Hematopoietic multipotent progenitor cell (in vitro differentiated cells): Measurements from ENCODE around the gene C18orf32. TPM values are rescaled to one million over a fixed set of nuclear protein-coding genes. Genes with fewer than 3 reads are reported as not detected.
"Not testable (repeated sequence)": the region's sequence is repeated elsewhere in the genome, so short reads cannot be mapped to it uniquely, and the experiment has no call there.

Experiments used
- DNase-seq, 3 donors: peaks; one replicate each; pipeline ENCODE4 v3.0.0-alpha.2; 2011 to 2015; ENCODE audit warnings: low read depth in 2 of 3, low spot score in 2 of 3
- total RNA-seq: library from RNA; depleted of rRNA; stranded (reverse); fragments of >200 nt; gene quantifications from one replicate; pipeline ENCODE4 v1.2.3, GENCODE V29; 2012

Gene C18orf32
- total RNA-seq, 1 donor = 4.3 TPM

DNA sequence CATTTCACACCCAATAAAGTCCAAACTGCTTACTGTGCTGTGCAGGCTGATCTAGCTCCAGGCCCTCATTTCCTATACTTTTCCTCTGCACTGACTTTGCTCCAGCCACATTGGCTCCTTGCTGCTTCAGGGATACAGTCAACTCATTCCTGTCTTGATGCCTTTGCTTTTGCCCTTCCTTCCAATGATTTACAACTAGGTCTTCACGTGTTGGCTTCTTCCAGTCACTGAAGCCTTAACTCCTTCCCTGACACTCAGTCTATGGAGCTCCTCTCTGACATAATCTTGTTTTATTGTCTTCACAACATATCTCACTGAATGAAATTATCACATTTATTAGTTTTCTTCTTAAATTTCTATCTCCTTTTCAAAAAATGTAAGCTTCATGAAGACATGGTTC is 16.9 kb upstream of the C18orf32 start:
- no peak for DNase-seq

DNA sequence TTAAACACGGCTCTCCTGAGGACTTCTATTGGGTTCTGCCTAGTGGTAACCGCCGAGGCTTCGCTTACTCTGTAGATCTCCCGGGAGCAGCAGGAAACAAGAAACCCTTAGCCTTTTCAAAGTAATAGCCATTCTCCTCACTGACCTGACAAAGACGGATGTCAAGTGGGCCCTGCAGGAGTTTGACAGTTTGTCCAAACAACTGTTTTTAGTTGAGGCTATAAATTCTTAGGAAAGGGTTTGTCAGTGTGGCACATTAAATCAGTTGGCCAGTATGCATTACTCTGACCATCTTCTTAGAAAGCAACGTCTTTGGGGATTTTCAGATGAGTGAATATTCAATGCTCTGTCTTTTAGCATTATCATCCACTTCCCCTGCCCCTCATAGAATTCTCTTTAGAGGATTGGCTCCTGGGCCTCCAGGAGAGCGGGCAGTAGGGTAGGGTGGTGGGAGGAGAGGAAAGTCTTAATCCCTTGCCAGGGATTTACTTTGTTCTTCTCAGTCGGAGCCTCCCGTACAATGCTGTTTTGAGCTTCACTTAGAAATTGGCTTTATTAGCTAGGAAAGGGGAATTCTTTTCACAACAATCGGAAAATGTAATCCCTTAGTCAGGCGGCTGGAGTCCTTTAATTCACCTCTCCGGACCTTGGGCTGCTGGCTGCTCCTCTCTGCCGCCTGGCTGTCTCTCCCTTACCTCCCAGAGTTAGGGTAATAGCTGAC is 13.3 kb upstream of the C18orf32 start:
- no peak for DNase-seq

DNA sequence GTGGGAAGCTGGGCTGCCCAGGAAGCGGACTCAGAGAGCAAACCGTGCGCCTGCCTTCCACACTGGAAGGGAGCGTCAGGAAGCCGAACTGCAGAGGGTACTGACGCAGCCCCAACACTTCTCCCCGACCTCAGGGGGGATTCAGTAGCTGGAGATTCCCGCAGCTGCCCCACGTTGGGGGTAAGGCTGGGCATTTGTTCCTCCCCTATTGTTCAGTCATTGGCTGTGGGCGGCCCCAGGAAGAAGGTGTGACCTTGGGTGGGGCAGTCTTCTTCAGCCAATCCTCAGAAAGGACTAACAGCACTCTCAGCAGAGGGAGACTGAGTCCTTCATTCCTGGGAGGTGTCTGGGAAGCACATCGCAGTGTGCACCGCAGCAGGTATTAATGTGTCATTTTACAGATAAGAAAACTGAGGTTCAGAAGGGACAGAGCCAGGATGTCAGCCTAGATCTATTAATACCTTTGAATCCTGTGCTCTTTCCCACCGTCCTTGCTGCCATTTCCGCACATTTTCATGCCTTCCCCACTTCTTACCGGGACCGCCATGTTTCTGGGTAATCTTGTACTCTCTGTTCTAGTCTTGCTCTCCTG is 12.1 kb upstream of the C18orf32 start:
- no peak for DNase-seq

DNA sequence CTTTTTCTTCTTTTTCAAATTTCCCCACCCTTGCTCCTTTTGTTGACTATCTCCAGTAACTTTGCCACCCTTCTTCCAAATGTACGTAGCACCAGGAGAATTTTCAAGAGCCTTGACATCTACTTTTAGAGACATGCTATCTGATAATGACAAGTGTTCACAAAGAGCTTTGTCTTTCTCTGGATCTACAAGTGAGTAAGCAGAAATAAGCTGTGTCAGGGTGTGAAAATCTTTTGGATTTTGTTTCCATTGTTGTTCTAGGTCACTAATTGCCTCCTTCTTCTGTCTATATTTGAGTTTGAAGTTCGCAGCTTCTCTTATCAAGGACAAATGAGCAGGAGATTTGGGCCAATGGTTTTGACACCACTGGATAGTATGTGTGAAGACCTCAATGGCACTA is 8.4 kb upstream of the C18orf32 start:
- DNase-seq = no peak

DNA sequence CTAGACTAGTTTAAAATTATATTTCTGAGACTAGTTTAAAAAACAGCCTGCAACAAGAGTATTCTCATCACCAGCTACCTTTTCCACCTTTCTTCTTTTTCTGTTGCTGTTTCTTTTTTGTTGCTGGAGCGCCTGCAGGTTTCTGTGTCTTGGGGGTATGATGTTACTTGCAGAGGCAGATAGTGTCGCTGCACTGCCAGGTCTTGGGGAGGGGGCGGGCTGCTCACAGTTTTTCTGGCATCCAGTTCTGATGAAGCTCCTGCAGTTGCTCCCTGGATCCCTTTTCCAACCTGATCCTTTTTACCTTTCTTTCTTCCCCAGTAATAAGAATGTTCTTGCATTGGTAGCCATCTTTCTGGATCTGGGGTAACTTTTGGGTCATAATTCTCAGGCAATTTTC is 8.0 kb upstream of the C18orf32 start:
- no peak for DNase-seq

DNA sequence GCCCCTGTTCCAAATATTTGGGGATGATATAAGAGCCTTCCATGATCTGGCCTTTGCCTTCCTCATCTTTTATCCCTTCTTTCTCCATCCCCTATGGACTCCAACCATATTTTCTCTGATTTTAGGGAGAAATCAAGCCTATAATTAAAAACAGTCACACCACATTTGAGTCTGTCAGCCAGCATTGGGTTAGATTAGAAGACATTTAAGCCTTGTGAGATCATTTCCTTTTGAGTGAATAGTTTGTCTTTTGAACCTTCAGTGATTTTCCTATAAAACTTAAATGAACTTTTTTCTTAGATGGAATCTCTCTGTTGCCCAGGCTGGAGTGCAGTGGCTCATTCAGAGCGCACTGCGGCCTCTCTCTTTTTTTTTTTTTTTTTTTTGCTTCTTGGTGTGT is 7.6 kb upstream of the C18orf32 start:
- DNase-seq = no peak

DNA sequence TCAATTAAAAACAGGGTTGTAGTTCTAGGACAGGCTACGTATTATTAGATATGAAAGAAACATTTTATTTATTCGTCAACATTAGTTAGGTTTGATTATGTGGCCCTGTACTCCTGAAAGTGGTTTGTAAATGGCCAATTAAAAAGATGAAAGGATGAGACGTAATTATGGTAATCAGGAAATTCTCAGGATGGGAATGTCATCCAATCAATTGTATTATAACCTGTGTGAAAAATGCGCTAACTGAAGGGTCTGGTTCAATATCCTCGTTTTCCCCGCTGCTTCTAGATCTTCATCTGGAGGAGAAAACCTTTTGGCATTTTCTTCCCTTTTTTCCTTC is 5.6 kb upstream of the C18orf32 start:
- no peak for DNase-seq

DNA sequence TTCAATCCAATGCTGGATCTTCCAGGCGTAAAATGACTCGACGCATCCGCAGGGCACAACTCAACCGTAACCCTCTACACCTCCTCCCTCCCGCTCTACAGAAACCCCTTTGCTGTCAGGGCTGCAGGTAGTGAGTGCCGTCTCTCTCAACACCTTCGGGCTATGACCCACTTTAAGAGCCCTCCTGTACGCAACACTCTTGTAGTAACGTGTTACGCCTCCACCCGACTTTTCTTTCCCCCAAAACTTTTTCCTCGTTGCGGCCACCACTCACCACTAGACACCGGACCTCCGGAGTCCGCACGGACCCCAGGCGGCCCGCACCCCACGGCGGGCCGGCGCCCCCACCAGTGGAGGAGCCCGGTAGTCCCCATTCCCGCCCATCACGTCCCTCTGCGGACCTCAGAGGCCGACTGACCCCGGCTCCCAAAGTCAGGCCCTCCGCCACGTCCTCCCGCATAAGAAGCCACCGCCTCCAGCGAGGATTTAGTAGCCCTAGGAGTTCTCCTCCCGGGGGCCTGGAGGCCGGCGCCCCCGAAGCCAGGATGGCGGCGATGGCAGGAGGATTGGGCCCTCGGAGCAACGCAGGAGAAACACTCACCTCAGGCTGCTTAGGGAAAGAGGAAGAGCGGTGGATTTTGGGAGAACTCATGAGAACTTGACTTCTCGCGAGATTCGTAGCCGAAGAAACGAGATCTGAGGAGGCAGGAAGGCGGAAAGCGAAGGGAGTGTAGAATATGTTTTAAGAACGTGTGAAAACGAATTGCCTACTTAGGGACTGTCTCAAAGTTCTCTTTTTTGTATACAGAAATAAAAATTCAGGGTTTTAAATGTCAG is 5.0 kb upstream of the C18orf32 start, which contains the start of gene RPL17:
RPL17 (minus strand) TSS at position 609 of the 837 bp plus-strand sequence.
- peak; percentile 85 to 99 (median 97) for DNase-seq

DNA sequence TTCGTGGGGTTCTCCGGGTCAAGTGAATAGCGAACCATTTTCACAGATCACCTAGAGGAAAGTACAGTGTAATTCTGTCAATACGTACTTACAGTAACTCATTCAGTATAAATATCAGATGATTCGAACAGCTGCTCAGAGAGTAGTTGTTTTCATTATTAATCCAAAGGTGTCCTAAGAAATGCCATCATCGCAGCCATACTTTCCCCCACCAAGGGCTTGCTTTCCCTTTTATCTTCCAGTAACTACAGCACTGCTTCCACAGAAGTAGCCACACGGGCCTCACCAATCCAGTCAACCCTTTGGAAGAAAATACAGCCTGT is 4.5 kb upstream of the C18orf32 start:
- DNase-seq = no peak

DNA sequence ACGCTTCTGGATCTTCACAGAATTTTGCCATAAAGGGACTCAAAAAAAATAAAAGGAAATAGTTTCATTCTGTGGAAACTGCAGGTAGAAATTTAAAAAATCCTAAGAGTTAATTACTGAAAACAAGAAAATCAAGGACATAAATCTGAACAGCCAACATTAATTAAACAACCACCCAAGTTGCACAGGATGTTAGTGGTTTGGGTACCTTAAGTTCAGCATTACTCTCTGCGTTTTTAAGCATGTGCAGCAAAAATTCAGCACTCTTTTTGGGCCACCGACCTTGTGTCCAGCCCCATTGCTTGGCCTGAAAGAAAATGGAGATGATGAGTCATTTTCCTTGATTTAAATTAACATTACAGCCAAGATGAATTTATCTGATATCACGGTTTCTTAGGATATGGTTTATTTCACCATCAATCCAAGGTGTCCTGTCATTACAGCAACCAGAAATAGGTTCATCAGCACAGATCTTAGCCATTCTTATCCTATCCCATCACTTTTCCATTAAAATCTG is 3.3 kb upstream of the C18orf32 start:
- no peak for DNase-seq

DNA sequence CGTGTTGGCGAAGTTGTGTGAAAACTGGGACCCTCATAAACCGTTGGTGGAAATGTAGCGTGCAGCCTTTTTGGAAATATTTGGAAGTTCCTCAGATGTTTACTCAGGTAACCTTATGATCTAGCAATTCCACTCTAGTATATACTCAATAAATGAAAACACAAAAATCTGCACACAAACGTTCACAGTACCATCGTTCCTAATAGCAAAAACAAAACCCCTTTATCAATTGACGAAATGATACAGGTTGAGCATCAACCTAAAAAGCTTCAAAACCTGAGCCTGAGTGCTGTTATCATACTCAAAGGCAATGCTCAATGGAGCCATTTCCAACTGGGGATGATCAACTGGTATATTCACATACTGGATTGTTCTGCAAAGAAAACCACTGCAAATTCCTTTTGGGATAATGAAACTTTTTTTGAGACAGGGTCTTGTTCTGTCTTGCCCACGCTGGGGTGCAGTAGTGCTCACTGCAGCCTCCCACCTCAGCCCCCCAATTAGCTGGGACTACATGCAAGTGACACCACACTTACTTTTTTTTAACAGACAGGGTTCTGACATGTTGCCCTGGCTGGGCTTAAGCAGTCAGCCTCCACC is 777 bp upstream of the C18orf32 start:
- DNase-seq = no peak

DNA sequence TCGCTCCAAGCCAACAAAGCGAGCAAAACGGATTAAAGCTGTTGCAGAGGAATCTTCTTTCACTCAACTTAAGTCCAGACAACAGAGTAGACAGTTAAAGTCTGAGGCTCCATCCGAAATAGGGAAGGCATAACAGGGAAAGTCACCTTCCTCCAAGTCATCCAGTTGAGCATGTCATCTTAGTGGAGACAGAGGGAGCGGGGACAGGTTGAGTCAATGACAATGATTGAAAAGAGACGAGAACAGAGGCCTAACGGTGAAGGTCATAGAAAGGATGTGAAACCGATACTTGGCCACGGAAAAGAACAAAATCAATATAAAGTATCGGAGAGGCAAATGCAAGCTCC is 455 bp downstream of the C18orf32 start:
- DNase-seq = no peak

DNA sequence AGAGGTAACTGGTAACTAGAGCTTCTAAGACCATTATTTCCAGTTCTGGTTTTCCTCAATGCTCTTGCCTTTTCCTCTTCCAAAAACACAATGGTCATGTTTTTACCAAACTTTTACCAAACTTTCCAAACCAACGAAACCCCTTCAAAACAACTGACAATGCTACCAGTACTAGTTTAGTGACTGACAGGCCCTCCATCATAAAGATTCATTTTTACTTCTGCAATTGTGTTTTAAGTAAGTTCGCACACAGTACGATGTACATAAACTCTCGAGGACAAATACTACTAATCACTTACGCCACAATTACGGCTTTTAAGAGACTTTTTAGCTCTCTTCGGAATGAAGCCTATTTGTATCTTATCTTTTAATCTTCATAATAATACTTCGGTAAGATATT is 900 bp downstream of the C18orf32 start:
- DNase-seq = peak in 1 of 3 donors; percentile 32

DNA sequence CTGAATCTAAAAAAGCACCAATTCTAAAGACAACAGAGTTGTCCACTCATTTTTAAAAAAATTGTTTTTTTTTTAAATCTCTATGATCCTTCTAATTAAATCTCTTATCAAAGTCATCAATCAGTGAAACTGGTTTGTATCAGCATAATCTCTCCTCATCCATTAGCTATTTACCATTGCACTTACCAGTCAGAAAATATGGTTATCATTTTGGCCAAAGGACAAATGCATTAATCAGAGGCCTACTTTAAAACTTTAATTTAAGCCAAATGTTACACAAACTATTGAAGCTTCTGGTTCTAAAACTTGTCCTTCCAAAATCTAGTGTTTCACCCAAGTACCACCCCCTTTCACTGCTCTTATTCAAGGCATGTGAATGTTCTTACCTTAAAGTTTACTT is 3.8 kb downstream of the C18orf32 start:
- no peak for DNase-seq

DNA sequence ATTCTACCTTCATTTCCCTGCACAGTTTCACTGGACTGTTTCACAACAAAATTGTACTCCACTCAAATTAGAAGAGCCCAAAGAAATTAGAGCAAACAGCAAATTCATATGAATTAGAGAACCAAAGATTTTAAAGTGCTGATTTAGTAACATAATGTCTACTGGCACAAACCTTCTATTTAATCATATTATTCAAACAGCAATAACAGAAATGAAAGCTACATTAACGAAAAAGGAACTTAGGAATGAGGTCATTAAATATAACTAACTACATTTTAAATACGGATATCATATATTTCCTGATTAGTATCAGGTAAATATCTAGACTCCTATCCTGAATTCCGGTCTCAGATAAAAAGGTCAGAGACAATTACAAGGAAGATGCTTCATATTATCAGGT is 5.1 kb downstream of the C18orf32 start:
- no peak for DNase-seq

DNA sequence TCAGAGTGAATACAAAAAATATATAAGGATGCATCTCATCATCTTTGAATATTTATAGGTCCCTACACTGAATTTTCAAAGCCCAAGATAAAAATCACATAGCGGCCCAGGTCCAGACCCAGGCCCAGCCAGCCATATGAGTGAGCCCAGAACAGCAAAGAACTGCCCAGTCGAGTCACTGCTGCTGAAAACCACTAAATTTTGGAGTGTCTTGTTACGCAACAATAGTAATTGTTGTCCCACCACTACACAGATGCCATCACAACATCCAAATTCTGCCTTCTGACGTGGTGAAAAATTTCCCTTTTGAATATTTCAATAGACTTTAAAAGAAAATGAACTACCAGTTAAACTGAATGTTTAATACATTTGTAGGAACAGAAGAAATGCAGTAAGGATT is 5.7 kb downstream of the C18orf32 start:
- DNase-seq = no peak

DNA sequence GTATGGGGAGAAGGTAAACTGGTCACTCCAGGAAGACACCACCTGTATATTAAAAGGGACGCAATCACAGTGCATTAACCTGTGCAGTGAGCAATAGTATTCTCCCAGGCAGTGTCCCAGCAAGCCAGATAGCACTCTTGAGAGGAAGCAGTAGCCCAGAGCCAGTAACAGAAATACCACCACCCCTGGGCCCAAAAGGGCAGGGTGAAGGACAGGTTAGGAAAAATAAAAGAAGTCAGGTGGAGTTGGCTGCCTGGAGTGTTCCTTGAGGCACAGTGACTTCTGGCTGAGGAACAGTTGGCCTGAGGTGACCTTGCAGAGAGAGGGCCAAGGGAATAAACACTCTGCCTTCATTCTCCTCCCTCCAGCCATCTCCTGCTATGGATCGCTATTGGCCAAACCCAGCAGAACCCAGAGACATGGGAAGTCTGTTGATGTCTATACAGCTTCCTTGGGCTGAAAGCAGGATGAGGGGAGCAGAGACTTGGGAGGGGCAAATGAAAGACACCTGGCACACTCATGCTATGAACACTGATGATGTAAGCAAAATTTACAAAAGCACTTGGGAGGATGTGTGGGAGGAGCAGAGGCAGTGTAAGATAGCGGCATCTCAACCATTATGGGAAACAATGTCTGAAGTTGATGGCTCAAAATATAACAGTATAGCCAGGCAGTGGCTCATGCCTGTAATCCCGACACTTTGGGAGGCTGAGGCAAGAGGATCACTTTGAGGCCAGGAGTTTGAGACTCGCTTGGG is 7.5 kb downstream of the C18orf32 start:
- DNase-seq = no peak

DNA sequence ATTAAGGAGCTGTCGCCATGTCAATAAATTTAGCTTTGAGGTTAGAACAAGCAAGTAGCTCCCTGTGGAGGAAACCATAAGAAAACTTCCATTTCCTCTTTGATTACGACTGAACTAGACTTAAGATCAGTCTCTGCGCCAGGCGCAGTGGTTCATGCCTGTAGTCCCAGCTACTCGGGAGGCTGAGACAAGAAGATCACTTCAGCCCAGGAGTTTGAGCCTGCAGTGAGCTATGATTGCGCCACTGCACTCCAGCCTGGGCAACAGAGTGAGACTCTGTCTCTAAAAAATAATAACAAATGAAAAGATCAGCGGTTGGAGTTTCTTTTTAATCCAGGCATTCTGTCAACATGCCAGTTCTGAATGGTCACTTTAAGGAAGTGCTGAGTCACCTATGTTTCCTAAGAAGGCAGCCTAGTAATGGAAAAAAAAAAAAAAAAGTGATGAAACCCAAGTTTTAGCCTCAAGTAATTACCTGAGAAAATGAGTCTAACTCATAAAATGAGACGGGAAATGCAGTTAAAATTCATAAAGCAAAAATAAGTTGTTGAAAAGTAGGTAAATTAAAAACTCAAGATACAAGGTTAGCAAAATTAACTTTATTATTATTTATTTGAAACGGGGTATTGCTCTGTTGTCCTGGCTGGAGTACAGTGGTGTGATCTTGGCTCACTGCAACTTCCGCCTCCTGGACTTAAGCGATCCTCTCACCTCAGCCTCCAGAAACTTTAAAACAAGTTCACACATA is 10.2 kb downstream of the C18orf32 start:
- DNase-seq = peak in 2 of 3 donors; percentile 60 to 80

DNA sequence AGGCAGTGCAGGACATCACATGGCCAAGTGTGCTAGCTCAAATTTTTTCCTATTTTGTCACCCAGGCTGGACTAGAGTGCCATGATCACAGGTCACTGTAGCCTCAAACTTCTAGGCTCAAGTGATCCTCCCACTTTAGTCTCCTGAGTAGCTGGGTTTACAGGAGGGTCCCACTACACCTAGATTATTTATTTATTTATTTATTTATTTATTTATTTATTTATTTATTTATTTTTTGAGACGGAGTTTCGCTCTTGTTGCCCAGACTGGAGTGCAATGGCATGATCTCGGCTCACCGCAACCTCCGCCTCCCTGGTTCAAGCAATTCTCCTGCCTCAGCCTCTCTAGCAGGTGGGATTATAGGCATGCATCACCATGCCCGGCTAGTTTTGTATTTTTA is 12.1 kb downstream of the C18orf32 start:
- not testable (repeated sequence) for DNase-seq

DNA sequence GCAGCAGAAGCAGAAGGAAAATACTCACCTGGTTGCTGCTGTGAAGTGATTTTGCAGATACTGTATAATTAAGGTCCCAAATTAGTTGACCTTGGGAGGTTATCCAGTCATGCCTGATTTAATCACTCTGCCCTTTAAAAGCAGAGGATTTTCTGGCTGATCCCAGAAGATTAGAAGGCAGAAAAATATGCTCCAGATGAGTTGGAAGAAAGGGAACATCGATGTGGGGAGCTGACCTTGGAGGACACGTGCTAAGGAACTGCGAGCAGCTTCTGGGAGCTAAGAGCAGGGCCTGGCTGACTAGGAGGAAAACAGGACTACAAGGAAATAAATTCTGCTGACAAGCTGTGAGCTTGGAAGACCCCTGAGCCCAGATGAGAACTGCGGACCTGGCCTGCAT is 13.3 kb downstream of the C18orf32 start:
- DNase-seq = no peak
